ENCODE data around the gene CELSR3.

Gene CELSR3

GRCh38 chr3:48631516-48632448 is 30.9 kb downstream of the CELSR3 start:
- DNase-seq (ENCODE audit: low read depth, low spot score), result no peak
- H3K4me3 ChIP-seq (ENCODE audit: low read depth, low read length), result no peak overlapping the region
- no peak for TF ChIP-seq CTCF (IDR thresholded peaks at IDR 0.05; ENCODE audit: insufficient read depth, low read length, missing control alignments)
- CTCF ChIA-PET, result interaction anchor here (9.1 kb wide), 1 partner anchor 71 kb away, joined by 88 read pairs; the partner anchor contains the start of genes PFKFB4 and UCN2
- POLR2A ChIA-PET, result no interaction called here

DNA sequence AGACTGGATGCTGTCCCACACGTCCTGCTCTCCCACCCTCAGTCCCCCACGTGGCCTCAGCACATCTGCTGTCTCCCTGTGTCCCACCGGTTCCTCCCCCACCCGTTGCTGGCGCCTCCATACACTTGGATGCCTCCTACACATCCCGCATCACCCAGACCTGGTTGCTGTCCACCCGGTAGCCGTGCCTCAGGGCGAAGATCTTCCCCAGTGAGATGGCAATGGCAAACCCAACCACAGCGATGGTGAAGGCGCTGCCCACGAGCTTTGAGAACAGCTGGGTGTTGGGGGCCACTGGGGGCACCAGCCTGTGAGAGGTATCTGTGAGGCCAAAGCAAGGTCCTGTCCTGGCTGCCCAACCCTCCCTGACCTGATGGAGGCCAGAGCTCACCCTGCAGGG is 31.9 kb downstream of the CELSR3 start:
- POLR2A ChIA-PET, result no interaction called here
- CTCF ChIA-PET, result interaction anchor here (9.1 kb wide), 1 partner anchor 70 kb away, joined by 88 read pairs; the partner anchor contains the start of genes PFKFB4 and UCN2
- TF ChIP-seq CTCF (IDR thresholded peaks at IDR 0.05; ENCODE audit: insufficient read depth, low read length, missing control alignments), result no peak
- H3K4me3 ChIP-seq (ENCODE audit: low read depth, low read length), result no peak overlapping the region
- DNase-seq (ENCODE audit: low read depth, low spot score), result no peak

- DNase-seq (ENCODE audit: low read depth, low spot score), result no peak
- TF ChIP-seq CTCF (IDR thresholded peaks at IDR 0.05; ENCODE audit: insufficient read depth, low read length, missing control alignments), result no peak
- POLR2A ChIA-PET, result no interaction called here
- CTCF ChIA-PET, result no interaction called here
- no peak overlapping the region for H3K4me3 ChIP-seq (ENCODE audit: low read depth, low read length)
Observed at GRCh38 chr3:48630407-48630806, 32.3 kb downstream of the CELSR3 start.

DNA sequence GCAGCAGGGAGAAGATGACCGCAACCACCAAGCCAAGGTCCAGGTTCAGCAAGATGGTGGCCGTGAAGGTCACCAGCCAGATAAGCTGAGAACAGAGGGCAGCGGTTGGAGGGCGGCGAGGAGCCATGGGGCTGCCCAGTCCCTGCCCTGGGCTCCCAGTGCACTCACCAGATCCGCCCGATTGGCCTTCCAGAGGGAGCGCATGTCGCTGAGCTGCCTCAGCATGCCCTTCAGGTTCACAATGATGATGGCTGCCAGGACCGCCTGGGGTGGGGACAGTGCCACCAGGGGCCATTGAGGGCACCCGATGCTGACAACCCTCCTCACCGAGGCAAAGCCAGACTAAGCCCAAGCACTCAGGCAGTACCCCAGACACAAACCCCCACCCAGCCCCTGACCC is 32.8 kb downstream of the CELSR3 start:
- no peak for DNase-seq (ENCODE audit: low read depth, low spot score)
- POLR2A ChIA-PET, result no interaction called here
- TF ChIP-seq CTCF (IDR thresholded peaks at IDR 0.05; ENCODE audit: insufficient read depth, low read length, missing control alignments), result no peak
- CTCF ChIA-PET, result no interaction called here
- no peak overlapping the region for H3K4me3 ChIP-seq (ENCODE audit: low read depth, low read length)

DNA sequence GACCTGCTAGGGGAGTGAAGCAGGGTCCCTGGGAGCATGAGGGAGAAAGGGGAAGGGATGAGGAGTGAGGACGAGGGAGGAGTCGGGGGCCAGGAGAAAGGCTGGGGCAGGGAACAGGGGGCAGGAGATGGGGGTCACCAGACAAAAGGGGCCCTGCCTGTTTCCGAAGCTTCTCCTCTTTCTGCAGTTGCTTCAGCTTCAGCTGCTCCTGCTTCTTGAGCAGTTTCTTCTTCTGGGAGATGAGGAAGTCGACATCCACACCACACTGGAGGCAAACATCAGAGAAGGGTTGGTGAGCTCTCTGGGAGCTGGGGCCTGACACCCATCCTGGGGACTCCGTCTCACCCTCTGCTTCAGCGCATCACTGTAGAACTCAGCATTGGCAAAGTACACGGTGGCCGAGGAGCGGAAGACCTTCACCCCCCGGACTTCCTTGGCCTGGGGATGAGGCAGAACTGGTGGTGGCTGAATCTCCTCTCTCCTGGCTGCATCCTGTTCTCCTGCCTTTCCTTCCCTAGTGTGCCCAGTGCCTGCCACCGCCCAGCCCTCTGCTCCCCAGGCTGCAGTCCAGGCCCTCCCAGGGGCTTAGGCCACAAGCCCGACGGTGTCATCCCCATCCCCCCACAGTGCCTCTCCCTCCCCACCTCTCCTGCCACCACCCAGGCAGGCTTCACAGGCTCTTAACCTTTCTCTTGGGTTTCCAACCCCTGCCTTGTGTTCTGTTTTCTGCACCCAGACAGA is 34.2 kb downstream of the CELSR3 start:
- ChIA-PET CTCF (interaction anchor here (1.1 to 1.9 kb wide), 2 partner anchors 10 to 70 kb away, joined by 3 to 5 read pairs; no protein-coding TSS in a partner anchor), POLR2A (no interaction called here)
- no peak for DNase-seq (ENCODE audit: low read depth, low spot score)
- no peak overlapping the region for H3K4me3 ChIP-seq (ENCODE audit: low read depth, low read length)
- no peak for TF ChIP-seq CTCF (IDR thresholded peaks at IDR 0.05; ENCODE audit: insufficient read depth, low read length, missing control alignments)

DNA sequence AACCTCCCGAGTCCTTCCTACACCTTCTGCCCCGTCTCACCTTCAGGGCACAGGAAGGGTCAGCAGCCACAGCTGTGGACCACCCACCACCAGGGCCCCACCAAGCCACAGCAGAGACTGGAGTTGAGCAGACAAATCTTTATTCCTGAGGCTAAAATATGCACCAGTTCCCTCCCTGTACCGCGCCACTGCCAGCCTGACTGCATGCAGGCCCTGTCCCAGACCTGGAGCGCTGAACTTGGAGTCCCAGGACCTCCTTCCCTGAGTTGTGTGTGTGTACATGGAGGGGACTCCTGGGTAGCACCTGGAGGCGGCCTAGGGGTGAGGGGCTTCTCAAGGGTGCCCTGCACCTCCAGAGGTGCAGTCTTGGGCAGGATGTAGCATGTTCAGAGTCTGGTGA is 37.1 kb downstream of the CELSR3 start:
- ChIA-PET POLR2A (interaction anchor here (1.3 kb wide), 1 partner anchor 34 kb away, joined by 6 read pairs; no protein-coding TSS in a partner anchor), CTCF (interaction anchor here (1.0 to 6.3 kb wide), 3 partner anchors 9 to 63 kb away, joined by 3 to 45 read pairs (median 16); partner anchors contain the start of genes SLC26A6 and UQCRC1)
- DNase-seq (ENCODE audit: low read depth, low spot score), result no peak
- no peak for TF ChIP-seq CTCF (IDR thresholded peaks at IDR 0.05; ENCODE audit: insufficient read depth, low read length, missing control alignments)
- no peak overlapping the region for H3K4me3 ChIP-seq (ENCODE audit: low read depth, low read length)

All from AG04449 (cell line).